Gastroesophageal sphincter (tissue), 3 donors: ENCODE measurements around the gene FTCD.

Experiments
- CTCF ChIP-seq, 4 experiments: fragments of 200-600 bp in 2 of 4; fragments of 450-650 bp in 2 of 4; sonication (generic) in 1 of 4; IDR thresholded peaks; one replicate each; pipeline ENCODE4 v1.5.1; 2017 to 2019; ENCODE audit warnings: antibody characterized with exemption in 4 of 4, mild to moderate bottlenecking in 2 of 4, moderate library complexity in 2 of 4
- POLR2A ChIP-seq, 2 donors: fragments of 450-650 bp; IDR thresholded peaks; one replicate each; pipeline ENCODE4 v1.6.1; 2017; ENCODE audit warnings: antibody characterized with exemption in 2 of 2, mild to moderate bottlenecking in 2 of 2, moderate library complexity in 1 of 2
- POLR2AphosphoS5 ChIP-seq: sonication (generic); formaldehyde crosslinking; IDR thresholded peaks from one replicate; pipeline ENCODE4 v1.6.1; 2017; ENCODE audit warnings: antibody characterized with exemption

DNA sequence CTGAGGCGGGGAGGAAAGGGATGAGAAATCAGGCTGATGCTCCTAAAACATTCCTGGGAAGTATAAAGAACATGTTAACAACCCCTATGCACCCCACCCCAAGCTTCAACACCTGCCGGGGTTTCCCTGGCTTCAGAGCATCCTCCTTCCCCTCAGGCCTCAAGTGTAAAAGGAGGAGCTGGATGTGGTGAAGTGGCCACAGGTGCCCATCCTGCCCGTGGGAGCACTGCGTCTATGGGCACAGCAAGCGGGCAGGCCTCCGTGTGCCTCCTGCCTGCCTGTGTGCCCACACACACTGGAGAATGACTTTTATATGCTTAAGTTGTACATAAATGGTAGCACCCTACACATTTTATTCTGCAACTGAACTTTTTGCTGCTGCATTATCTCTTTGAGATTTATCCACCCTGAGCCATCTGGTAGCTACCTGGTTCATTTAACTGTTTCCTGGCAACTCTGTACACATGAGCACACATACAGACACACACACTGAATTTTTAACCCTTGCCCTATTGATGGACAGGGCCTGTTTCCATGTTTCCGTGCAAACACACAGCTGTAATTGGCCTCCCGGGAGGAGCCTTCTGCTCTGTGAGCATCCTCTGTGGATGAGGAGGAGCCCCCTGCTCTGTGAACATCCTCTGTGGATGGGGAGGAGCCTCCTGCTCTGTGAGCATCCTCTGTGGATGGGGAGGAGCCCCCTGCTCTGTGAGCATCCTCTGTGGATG, 13.4 kb upstream of the FTCD start:
- TF ChIP-seq POLR2A (IDR thresholded peaks at IDR 0.05) (no peak), CTCF (IDR thresholded peaks at IDR 0.05) (no peak), POLR2AphosphoS5 (no peak)
